DMS114 treated with DMSO at 0.1 percent for 48 hours (cell line): ENCODE measurements around the gene PRSS27.
"Not testable (repeated sequence)": the region's sequence is repeated elsewhere in the genome, so short reads cannot be mapped to it uniquely, and the experiment has no call there.

ENCODE experiments used
- DNase-seq: peaks from one replicate; lab custom pipeline; 2025; ENCODE audit not compliant: unreplicated experiment; lab: John Stamatoyannopoulos, UW

Gene PRSS27

DNA sequence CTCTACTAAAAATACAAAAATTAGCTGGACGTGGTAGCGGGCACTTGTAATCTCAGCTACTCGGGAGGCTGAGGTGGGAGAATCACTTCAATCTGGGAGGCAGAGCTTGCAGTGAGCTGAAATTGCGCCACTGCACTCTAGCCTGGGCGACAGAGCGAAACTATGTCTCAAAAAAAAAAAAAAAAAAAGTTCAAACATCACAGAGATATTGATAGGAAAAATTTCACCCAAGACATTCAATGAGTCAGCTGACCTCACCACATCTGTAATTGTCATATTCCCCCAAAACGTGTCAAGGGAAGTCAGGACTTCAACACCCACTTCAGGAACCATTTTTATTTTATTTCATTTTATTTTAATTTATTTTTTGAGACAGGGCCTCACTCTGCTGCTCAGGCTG is 8.0 kb upstream of the PRSS27 start:
- DNase-seq, result no peak

GRCh38 chr16:2726923-2727322 is 6.9 kb upstream of the PRSS27 start:
- no peak for DNase-seq

DNA sequence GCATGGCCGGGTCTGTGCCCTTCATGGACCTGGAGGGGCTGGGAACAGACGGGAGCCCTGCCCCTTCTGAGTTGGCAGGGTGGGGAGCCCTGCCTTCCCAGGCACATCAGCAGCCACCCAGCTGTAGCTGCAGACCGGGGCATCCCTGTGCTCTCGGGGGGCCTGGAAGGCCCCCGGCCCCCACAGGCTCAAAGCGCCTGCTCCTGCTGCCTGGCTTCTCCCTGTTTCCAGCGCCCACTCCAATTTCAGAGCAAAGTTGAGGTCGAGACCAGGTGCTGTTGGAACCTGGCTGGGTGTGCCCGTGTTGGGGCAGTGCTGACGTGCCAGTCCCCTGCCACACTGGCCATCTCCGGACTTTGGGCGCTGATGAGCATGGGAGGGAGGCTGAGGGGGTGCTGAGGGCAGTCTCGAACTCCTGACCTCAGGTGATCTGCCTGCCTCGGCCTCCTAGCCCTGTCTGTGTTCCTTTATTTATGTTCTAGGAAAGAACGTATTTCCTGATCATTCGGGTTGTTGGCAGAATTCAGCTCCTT is 4.9 kb upstream of the PRSS27 start:
- DNase-seq, result no peak

DNA sequence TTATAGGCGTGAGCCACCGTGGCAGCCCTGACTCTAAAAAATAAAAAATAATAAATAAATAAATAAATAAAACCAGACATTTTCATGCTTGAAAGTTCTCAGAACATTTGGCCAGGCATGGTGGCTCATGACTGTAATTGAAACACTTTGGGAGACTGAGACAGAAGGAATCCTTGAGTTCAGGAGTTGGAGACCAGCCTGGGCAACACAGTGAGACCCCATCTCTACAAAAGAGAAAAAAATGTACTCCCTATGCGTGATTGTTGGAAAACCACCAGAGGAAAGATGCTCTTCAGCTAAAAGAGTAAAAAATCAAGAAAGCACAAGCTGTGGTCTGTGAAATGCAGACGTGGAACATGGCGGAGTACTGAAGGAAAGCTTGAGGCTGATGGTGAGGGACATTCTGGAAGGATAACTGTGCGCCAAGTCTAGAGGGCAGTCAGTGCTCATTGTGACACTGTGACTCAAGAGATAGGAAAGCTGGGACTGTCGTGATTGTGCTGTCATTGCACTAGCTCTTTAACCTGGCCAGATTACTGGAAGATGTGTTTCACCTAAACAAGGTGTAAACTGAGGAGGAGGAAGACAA is 4.2 kb upstream of the PRSS27 start:
- no peak for DNase-seq

GRCh38 chr16:2721634-2722173 is 1.7 kb upstream of the PRSS27 start:
- not testable (repeated sequence) for DNase-seq

GRCh38 chr16:2720719-2721633 is 952 bp upstream of the PRSS27 start:
- DNase-seq, result peak; percentile 44

GRCh38 chr16:2719328-2720063 is 528 bp downstream of the PRSS27 start:
- no peak for DNase-seq

DNA sequence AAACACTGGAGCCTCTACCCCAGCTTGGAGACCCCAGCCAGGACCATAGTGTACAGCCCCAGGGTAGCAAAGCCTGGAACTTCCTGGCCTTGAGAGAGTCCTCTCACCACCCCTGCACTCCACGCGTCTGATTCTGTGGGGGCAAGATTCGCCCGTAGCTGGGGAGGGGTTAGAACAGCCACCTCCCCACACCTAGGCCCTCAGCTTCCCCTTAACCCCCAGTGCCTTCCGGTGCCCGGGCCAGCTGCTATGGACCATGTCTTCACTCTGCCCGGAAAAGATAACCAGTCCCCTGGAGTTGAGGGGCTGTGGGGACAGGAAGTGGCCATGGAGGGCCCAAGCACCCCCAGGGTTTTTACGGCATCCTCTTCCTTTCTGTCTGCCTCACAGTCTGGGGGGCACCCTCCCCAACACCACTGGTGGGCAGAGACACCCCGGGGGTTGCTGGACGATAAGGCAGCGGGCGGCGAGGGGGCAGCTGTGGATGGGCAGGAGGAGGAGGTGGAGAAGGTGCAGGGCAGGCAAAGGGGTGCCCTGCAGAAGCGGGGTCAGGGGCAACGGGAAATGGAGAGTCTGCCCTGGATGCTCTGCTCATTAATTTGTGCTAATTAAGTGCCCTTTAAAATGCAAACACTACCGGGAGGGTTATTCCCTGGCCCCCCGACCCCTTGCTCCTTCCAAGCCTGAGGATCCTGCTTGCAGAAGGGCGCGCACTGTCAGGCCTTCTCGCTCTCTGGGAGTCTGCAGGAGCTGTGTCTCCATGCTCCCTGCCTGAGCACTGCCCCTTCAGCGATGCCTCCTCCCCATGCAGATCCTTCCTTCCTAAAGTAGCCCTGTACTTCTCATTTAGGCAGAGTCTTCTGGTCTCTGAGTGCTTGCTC is 2.4 kb downstream of the PRSS27 start:
- DNase-seq, result no peak

GRCh38 chr16:2716948-2717347 is 3.1 kb downstream of the PRSS27 start:
- no peak for DNase-seq

GRCh38 chr16:2715966-2716885 is 3.8 kb downstream of the PRSS27 start:
- no peak for DNase-seq

DNA sequence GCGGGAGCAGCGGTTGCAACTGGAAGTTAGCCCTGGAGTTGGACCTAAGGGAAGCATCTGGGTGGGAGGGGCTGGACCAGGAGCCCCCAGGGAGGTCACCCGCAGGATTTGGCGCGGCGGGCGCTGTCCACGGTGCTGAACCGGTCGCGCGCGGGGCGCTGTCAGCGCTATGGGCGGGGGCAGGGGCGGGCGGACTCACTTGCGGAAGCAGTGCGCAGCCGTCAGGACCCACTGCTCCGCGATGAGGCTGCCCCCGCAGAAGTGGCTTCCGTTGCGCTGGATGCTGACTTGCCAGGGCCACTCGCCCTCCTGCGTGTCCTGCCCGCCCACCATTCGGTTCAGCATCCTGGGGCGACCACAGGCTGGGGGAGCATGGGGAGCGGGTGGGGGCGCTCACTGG is 4.5 kb downstream of the PRSS27 start:
- DNase-seq, result no peak

DNA sequence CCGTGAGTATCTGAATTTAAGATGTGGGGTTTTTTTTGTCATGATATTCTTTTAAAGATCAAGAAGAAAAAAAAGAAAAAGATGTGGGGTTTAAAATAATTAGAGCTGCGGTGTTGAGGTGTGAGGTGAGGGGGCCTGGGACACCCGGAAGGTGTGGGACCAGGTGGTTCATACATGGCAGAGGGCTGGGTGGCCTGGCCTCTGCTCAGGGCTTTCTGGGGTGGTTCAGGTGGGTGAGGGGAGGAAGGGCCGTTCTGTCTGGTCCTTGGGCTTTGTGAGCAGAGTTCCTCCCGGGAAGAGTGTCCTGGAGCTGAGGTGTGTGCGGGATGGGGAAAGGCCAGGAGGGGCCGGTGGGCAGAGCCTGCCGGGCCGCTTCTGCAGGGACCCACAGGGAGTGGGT is 5.0 kb downstream of the PRSS27 start:
- DNase-seq, result no peak

- DNase-seq, result no peak
These were observed 5.8 kb downstream of the PRSS27 start for GRCh38 chr16:2713985-2714774.

DNA sequence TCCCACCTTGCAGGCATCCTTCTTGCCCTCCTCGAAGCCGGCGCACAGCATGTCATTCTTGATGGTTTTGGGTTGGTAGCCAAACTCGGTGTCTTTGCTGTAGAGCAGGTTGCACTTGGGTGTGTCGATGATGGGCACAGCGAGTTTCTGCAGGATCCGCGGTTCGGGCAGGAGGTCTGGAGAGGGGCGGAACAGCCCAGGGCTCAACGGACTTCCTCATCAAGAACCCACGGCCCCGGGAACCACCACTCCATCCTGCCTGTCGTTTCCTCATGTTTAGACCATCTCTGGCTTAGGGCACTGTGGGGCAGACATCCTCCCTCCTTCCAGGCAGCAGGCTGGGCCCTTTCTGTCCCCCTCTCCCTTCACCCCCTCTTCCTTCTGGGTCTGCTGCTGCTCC is 6.5 kb downstream of the PRSS27 start:
- DNase-seq, result no peak

GRCh38 chr16:2712546-2712945 is 7.5 kb downstream of the PRSS27 start:
- DNase-seq, result no peak

GRCh38 chr16:2712063-2712441 is 8.0 kb downstream of the PRSS27 start:
- no peak for DNase-seq

GRCh38 chr16:2711370-2712062 is 8.5 kb downstream of the PRSS27 start:
- DNase-seq, result no peak

- no peak for DNase-seq
These were observed 9.3 kb downstream of the PRSS27 start for GRCh38 chr16:2710711-2711231.
